Activated CD8-positive, alpha-beta memory T cell treated with anti-CD3 and anti-CD28 coated beads, Interleukin-2, amount 50 U/mL, for 4 hours (primary cell): ENCODE results near the gene DTNBP1.
"Not testable (repeated sequence)": the region's sequence is repeated elsewhere in the genome, so short reads cannot be mapped to it uniquely, and the experiment has no call there.

ENCODE experiments used
- DNase-seq: peaks from one replicate; pipeline ENCODE4 v3.0.0-alpha.2; 2020

The DTNBP1 gene

GRCh38 chr6:15662326-15663129 is at the start of gene DTNBP1:
Gene DTNBP1, minus strand, starts transcription at chr6:15663028. Its CDS starts 159 bp downstream, at chr6:15662869.
- peak; percentile 84 for DNase-seq

- DNase-seq = no peak
Measured at GRCh38 chr6:15709651-15710269, 46.9 kb upstream of the DTNBP1 start.

GRCh38 chr6:15708231-15708630 is 45.4 kb upstream of the DTNBP1 start:
- DNase-seq = no peak

- DNase-seq = no peak
Measured at GRCh38 chr6:15705981-15706380, 43.2 kb upstream of the DTNBP1 start.

- DNase-seq = no peak
Measured at GRCh38 chr6:15698471-15698870, 35.6 kb upstream of the DTNBP1 start.

- no peak for DNase-seq
Measured at GRCh38 chr6:15697895-15698294, 35.1 kb upstream of the DTNBP1 start.

- peak; percentile 76 for DNase-seq
Measured at GRCh38 chr6:15691250-15691869, 28.5 kb upstream of the DTNBP1 start.

- DNase-seq = no peak
Measured at GRCh38 chr6:15690510-15690909, 27.7 kb upstream of the DTNBP1 start.

GRCh38 chr6:15689586-15690482 is 27.0 kb upstream of the DTNBP1 start:
- DNase-seq = no peak

GRCh38 chr6:15685619-15686018 is 22.8 kb upstream of the DTNBP1 start:
- DNase-seq = no peak

GRCh38 chr6:15682965-15683822 is 20.4 kb upstream of the DTNBP1 start:
- DNase-seq = no peak

- DNase-seq = no peak
Measured at GRCh38 chr6:15681946-15682345, 19.1 kb upstream of the DTNBP1 start.

GRCh38 chr6:15678514-15678913 is 15.7 kb upstream of the DTNBP1 start:
- no peak for DNase-seq

- DNase-seq = no peak
Measured at GRCh38 chr6:15677822-15678221, 15.0 kb upstream of the DTNBP1 start.

GRCh38 chr6:15675536-15676220 is 12.8 kb upstream of the DTNBP1 start:
- DNase-seq = no peak

GRCh38 chr6:15674690-15675386 is 12.0 kb upstream of the DTNBP1 start:
- DNase-seq = no peak

- no peak for DNase-seq
Measured at GRCh38 chr6:15673666-15674065, 10.8 kb upstream of the DTNBP1 start.

- no peak for DNase-seq
Measured at GRCh38 chr6:15672818-15673217, 10.0 kb upstream of the DTNBP1 start.

GRCh38 chr6:15672291-15672690 is 9.5 kb upstream of the DTNBP1 start:
- no peak for DNase-seq

- no peak for DNase-seq
Measured at GRCh38 chr6:15668918-15669317, 6.1 kb upstream of the DTNBP1 start.

GRCh38 chr6:15666896-15667295 is 4.1 kb upstream of the DTNBP1 start:
- DNase-seq = not testable (repeated sequence)
